K562 (cell line): ENCODE results near the gene ATG10. TPM values are rescaled to one million over a fixed set of nuclear protein-coding genes. Genes with fewer than 3 reads are reported as not detected.
A peak's percentile ranks its signal among the peaks of the same experiment; 100 is the strongest.

Experiments
- C11orf30 ChIP-seq: fragments of 450-650 bp; IDR thresholded peaks from 2 replicates; pipeline ENCODE4 v1.6.1; 2016; ENCODE audit warnings: low read depth, mild to moderate bottlenecking
- EZH2 ChIP-seq: IDR thresholded peaks from 2 replicates; pipeline ENCODE4 v1.6.1; 2012; ENCODE audit warnings: low read depth, mild to moderate bottlenecking, inconsistent platforms, low read length, borderline replicate concordance
- KAT7 ChIP-seq: sonication (generic); formaldehyde crosslinking; IDR thresholded peaks from 2 replicates; pipeline ENCODE4 v1.8.0; 2022; ENCODE audit warnings: missing genetic modification reagents, mild to moderate bottlenecking, borderline replicate concordance
- KAT8 ChIP-seq: fragments of 450-650 bp; IDR thresholded peaks from 2 replicates; pipeline ENCODE4 v1.6.1; 2016; ENCODE audit warnings: low read depth, mild to moderate bottlenecking
- KLF13 ChIP-seq: fragments of 450-650 bp; IDR thresholded peaks from 2 replicates; pipeline ENCODE4 v1.6.1; 2016; ENCODE audit warnings: missing genetic modification characterization, low read depth, mild to moderate bottlenecking, missing compliant biosample characterization, moderate library complexity, borderline replicate concordance
- NCOA6 ChIP-seq: fragments of 450-650 bp; IDR thresholded peaks from 2 replicates; pipeline ENCODE4 v1.6.1; 2017; ENCODE audit warnings: mild to moderate bottlenecking
- POLR2H ChIP-seq: IDR thresholded peaks from 2 replicates; pipeline ENCODE4 v1.6.1; 2016; ENCODE audit warnings: missing genetic modification characterization, low read depth, mild to moderate bottlenecking, control low read depth, missing compliant biosample characterization, moderate library complexity
- PYGO2 ChIP-seq: fragments of 450-650 bp; IDR thresholded peaks from 2 replicates; pipeline ENCODE4 v1.6.1; 2016; ENCODE audit warnings: mild to moderate bottlenecking, missing genetic modification characterization, moderate library complexity, missing compliant biosample characterization
- RBFOX2 ChIP-seq: fragments of 200-400 bp; formaldehyde crosslinking; IDR thresholded peaks from 2 replicates; pipeline ENCODE4 v1.6.1; 2017; ENCODE audit warnings: low read depth, mild to moderate bottlenecking, low read length, moderate library complexity
- ZNF76 ChIP-seq: fragments of 250-450 bp; sonication (Bioruptor Pico); IDR thresholded peaks from 2 replicates; pipeline ENCODE4 v1.4.0; 2020; ENCODE audit warnings: mild to moderate bottlenecking, moderate library complexity, borderline replicate concordance
- ZNF79 ChIP-seq: fragments of 250-450 bp; sonication (Bioruptor Pico); IDR thresholded peaks from 2 replicates; pipeline ENCODE4 v1.4.0; 2020; ENCODE audit warnings: low read depth, mild to moderate bottlenecking, moderate library complexity
- polyA plus RNA-seq, 8 experiments: library from polyadenylated mRNA; depleted of rRNA in 4 of 8; stranded (reverse) in 5 of 8; unstranded in 3 of 8; fragments of >200 nt; fragmentation: Nextera tagmentation in 2 of 8; fragmentation: Illumina TruSeq in 1 of 8; extraction: Ambion mirVana in 2 of 8; extraction: Trizol in 1 of 8; gene quantifications; 2 replicates each; pipeline versions ENCODE4 v1.2.1 to v1.2.3, GENCODE V29; 2011 to 2014; ENCODE audit warnings: inconsistent platforms in 1 of 8, missing spikeins in 1 of 8
- total RNA-seq, 7 experiments: library from RNA; depleted of rRNA in 6 of 7; stranded (reverse); fragments of >200 nt in 6 of 7; fragmentation: Illumina TruSeq in 2 of 7; extraction: Trizol in 2 of 7; gene quantifications; 2 replicates each; pipeline versions ENCODE4 v1.2.1 to v1.2.3, GENCODE V29; 2011 to 2021; ENCODE audit warnings: low replicate concordance in 1 of 7
- TF ChIP-seq, protein P1 (sequence below), 2 experiments: fragments of 450-650 bp in 1 of 2; sonication (generic) in 1 of 2; formaldehyde crosslinking in 1 of 2; IDR thresholded peaks; 2 replicates each; pipeline versions ENCODE4 v1.7.1 to v1.9.0; 2016 to 2022; ENCODE audit warnings: inconsistent platforms in 1 of 2, mild to moderate bottlenecking in 1 of 2, missing genetic modification reagents in 1 of 2
- TF ChIP-seq, protein P2 (sequence below): sonication (generic); formaldehyde crosslinking; IDR thresholded peaks from 2 replicates; pipeline ENCODE4 v1.8.0; 2022; ENCODE audit warnings: mild to moderate bottlenecking, missing genetic modification reagents

Gene ATG10
- total and polyA plus RNA-seq, 9 of the 15 experiments (the other 6 are each of a cell fraction or from before 2014, with no cell fraction given), result 7.0 to 18.8 (median 14.6) TPM

DNA sequence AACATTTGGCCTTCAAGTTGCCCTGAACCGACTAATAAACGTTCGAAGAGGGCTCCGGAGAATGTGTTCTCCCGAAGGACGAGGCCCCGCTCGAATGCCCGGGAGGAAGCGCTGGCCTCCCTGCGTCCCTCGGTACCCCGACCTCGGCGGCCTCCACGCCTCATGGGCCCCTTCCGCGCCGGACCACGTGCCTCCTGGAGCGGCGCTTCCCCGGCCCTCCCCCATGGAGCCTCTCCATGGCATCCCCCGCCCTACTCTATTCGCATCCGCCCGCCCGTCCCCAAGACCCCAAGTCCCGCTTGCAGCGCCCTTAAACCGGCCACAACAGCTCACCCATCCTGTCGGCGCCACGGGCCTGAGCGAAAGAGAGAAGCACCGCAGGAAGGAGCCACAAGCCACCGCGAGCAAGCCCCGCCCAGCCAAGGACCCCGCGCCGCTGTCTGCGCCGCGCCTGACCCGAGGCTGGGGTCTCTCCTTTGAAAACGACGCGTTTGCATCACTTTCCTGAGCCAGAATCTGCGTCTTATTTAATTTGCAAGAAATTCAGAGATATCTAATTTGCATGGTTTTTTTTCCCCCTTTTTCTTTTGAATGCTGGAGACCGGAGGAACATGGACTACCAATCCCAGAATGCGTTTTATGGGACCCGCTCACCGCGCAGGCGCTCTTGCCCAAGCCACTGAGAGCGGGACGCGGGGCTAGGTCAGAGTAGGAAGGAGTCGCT, 306.3 kb downstream of the ATG10 start, which contains the start of gene RPS23 (continued):
- TF ChIP-seq, protein P1, sequence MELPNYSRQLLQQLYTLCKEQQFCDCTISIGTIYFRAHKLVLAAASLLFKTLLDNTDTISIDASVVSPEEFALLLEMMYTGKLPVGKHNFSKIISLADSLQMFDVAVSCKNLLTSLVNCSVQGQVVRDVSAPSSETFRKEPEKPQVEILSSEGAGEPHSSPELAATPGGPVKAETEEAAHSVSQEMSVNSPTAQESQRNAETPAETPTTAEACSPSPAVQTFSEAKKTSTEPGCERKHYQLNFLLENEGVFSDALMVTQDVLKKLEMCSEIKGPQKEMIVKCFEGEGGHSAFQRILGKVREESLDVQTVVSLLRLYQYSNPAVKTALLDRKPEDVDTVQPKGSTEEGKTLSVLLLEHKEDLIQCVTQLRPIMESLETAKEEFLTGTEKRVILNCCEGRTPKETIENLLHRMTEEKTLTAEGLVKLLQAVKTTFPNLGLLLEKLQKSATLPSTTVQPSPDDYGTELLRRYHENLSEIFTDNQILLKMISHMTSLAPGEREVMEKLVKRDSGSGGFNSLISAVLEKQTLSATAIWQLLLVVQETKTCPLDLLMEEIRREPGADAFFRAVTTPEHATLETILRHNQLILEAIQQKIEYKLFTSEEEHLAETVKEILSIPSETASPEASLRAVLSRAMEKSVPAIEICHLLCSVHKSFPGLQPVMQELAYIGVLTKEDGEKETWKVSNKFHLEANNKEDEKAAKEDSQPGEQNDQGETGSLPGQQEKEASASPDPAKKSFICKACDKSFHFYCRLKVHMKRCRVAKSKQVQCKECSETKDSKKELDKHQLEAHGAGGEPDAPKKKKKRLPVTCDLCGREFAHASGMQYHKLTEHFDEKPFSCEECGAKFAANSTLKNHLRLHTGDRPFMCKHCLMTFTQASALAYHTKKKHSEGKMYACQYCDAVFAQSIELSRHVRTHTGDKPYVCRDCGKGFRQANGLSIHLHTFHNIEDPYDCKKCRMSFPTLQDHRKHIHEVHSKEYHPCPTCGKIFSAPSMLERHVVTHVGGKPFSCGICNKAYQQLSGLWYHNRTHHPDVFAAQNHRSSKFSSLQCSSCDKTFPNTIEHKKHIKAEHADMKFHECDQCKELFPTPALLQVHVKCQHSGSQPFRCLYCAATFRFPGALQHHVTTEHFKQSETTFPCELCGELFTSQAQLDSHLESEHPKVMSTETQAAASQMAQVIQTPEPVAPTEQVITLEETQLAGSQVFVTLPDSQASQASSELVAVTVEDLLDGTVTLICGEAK (IDR thresholded peaks at IDR 0.05), result peak; percentile 21; the same call in 1 of the 2 replicates
- TF ChIP-seq, protein P1 (CRISPR knock-in tag; IDR thresholded peaks at IDR 0.05), result no peak
- no peak; the same call in 1 of the 2 replicates for TF ChIP-seq KAT7
- no peak for TF ChIP-seq KLF13 (tag)
- peak; percentile 100 for TF ChIP-seq RBFOX2
- TF ChIP-seq KAT8, result no peak
- TF ChIP-seq POLR2H (tag), result peak; percentile 94
- TF ChIP-seq ZNF76 (CRISPR knock-in tag), result no peak
- TF ChIP-seq PYGO2 (tag), result no peak
- peak; percentile 71 for TF ChIP-seq C11orf30
- TF ChIP-seq ZNF79, result 0 out of 2 replicates have a peak, but pooled peaks have one; percentile 30
- TF ChIP-seq, protein P2, sequence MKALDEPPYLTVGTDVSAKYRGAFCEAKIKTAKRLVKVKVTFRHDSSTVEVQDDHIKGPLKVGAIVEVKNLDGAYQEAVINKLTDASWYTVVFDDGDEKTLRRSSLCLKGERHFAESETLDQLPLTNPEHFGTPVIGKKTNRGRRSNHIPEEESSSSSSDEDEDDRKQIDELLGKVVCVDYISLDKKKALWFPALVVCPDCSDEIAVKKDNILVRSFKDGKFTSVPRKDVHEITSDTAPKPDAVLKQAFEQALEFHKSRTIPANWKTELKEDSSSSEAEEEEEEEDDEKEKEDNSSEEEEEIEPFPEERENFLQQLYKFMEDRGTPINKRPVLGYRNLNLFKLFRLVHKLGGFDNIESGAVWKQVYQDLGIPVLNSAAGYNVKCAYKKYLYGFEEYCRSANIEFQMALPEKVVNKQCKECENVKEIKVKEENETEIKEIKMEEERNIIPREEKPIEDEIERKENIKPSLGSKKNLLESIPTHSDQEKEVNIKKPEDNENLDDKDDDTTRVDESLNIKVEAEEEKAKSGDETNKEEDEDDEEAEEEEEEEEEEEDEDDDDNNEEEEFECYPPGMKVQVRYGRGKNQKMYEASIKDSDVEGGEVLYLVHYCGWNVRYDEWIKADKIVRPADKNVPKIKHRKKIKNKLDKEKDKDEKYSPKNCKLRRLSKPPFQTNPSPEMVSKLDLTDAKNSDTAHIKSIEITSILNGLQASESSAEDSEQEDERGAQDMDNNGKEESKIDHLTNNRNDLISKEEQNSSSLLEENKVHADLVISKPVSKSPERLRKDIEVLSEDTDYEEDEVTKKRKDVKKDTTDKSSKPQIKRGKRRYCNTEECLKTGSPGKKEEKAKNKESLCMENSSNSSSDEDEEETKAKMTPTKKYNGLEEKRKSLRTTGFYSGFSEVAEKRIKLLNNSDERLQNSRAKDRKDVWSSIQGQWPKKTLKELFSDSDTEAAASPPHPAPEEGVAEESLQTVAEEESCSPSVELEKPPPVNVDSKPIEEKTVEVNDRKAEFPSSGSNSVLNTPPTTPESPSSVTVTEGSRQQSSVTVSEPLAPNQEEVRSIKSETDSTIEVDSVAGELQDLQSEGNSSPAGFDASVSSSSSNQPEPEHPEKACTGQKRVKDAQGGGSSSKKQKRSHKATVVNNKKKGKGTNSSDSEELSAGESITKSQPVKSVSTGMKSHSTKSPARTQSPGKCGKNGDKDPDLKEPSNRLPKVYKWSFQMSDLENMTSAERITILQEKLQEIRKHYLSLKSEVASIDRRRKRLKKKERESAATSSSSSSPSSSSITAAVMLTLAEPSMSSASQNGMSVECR (CRISPR knock-in tag), result peak; percentile 73; the same call in 1 of the 2 replicates
- no peak for TF ChIP-seq NCOA6
- no peak for TF ChIP-seq EZH2
